ENCODE results near the gene ACTL6A. TPM values are rescaled to one million over a fixed set of nuclear protein-coding genes. Genes with fewer than 3 reads are reported as not detected.

The ACTL6A gene
- total and polyA plus RNA-seq, 8 donors = 14.7 to 63.1 (median 43.5) TPM

GRCh38 chr3:179630753-179631451 lies 68.2 kb downstream of the ACTL6A start:
- H3K27ac ChIP-seq = no peak overlapping the region
- no peak overlapping the region for H3K4me3 ChIP-seq
- no peaks in the 10 kb centered on the region for H3K27me3 ChIP-seq
- H3K4me1 ChIP-seq = no peaks in the 10 kb centered on the region
- H3K9me3 ChIP-seq = no peaks in the 10 kb centered on the region
- H3K36me3 ChIP-seq = peaks cover 0 to 10% (median 6%) of the 10 kb centered on the region in 4 donors
- intact Hi-C loops (cut with DNase I; ENCODE audit: low total_unique reads) = no loop called here
- WGBS, 5 donors = 73 to 87% (median 78%) methylated on average over 3 of the region's 3 CpGs
- no peak for DNase-seq
- TF ChIP-seq POLR2A (IDR thresholded peaks at IDR 0.05) (no peak), CTCF (IDR thresholded peaks at IDR 0.05) (no peak), EP300 (IDR thresholded peaks at IDR 0.05) (no peak), POLR2AphosphoS5 (IDR thresholded peaks at IDR 0.05) (no peak)

Small RNAs within 50 kb of the gene (small RNA-seq; reads per million reads assigned to genes)
- 0 reads per million in 4 donors for gene AC090425.1
- 0 reads per million in 4 donors for gene RF01210

Other genes starting within 250 kb of the ACTL6A start
- 10 to 100 TPM; 18.0 to 66.1 (median 37.3) TPM for gene ZNF639, start 239.9 kb upstream of the ACTL6A start, total RNA-seq
- 10 to 100 TPM; 15.7 to 29.2 (median 17.1) TPM for gene ZNF639, start 239.9 kb upstream of the ACTL6A start, polyA plus RNA-seq
- 100 to 1,000 TPM in 1 of 5 donors, 10 to 100 TPM in 4; 15.8 to 124 (median 37.7) TPM for gene MFN1, start 215.2 kb upstream of the ACTL6A start, total RNA-seq
- 10 to 100 TPM in 2 of 3 donors, 1 to 10 TPM in 1; 9.7 to 14.7 (median 12.7) TPM for gene MFN1, start 215.2 kb upstream of the ACTL6A start, polyA plus RNA-seq
- 10 to 100 TPM; 17.7 to 81.3 (median 35.6) TPM for gene GNB4, start 111.5 kb upstream of the ACTL6A start, total RNA-seq
- gene GNB4, start 111.5 kb upstream of the ACTL6A start, polyA plus RNA-seq = 1 to 10 TPM; 3.8 to 9.8 (median 7.6) TPM
- gene MRPL47, start 41.7 kb downstream of the ACTL6A start, total RNA-seq = 10 to 100 TPM in 4 of 5 donors, 1 to 10 TPM in 1; 5.8 to 36.2 (median 27.0) TPM
- gene MRPL47, start 41.7 kb downstream of the ACTL6A start, polyA plus RNA-seq = 10 to 100 TPM; 46.4 to 50.6 (median 49.6) TPM
- gene NDUFB5, start 41.9 kb downstream of the ACTL6A start, total RNA-seq = 100 to 1,000 TPM in 1 of 5 donors, 10 to 100 TPM in 4; 13.3 to 142 (median 85.7) TPM
- 100 to 1,000 TPM in 2 of 3 donors, 10 to 100 TPM in 1; 89.1 to 104 (median 103) TPM for gene NDUFB5, start 41.9 kb downstream of the ACTL6A start, polyA plus RNA-seq
- 10 to 100 TPM in 1 of 5 donors, 1 to 10 TPM in 4; 2.3 to 10.3 (median 5.4) TPM for gene USP13, start 90.1 kb downstream of the ACTL6A start, total RNA-seq
- 1 to 10 TPM; 1.3 to 2.1 (median 1.5) TPM for gene USP13, start 90.1 kb downstream of the ACTL6A start, polyA plus RNA-seq